Liver (tissue), 9 donors: ENCODE results near the gene MYO6. TPM values are rescaled to one million over a fixed set of nuclear protein-coding genes. Genes with fewer than 3 reads are reported as not detected.

Source experiments
- DNase-seq: peaks from one replicate; pipeline ENCODE4 v3.0.0-alpha.2; 2017; ENCODE audit warnings: low spot score
- H3K27ac ChIP-seq, 2 donors: one replicate each; pipeline ENCODE4 v1.7.0; 2013; ENCODE audit warnings: inconsistent platforms in 2 of 2, low read length in 2 of 2, control low read depth in 1 of 2, low read depth in 1 of 2, mild to moderate bottlenecking in 1 of 2
- H3K27me3 ChIP-seq, 4 donors: one replicate each; pipeline versions ENCODE4 v1.6.1 to v1.7.0; 2013; ENCODE audit warnings: low read length in 3 of 4, inconsistent platforms in 1 of 4, mild to moderate bottlenecking in 1 of 4, moderate library complexity in 1 of 4; ENCODE audit not compliant: control insufficient read depth in 4 of 4, insufficient read depth in 4 of 4
- H3K36me3 ChIP-seq, 4 donors: one replicate each; pipeline versions ENCODE4 v1.6.1 to v1.7.0; 2013; ENCODE audit warnings: low read length in 3 of 4, mild to moderate bottlenecking in 3 of 4, low read depth in 1 of 4, moderate library complexity in 1 of 4; ENCODE audit not compliant: control insufficient read depth in 4 of 4, insufficient read depth in 3 of 4
- H3K4me1 ChIP-seq, 4 donors: one replicate each; pipeline versions ENCODE4 v1.6.1 to v1.7.0; 2013; ENCODE audit warnings: low read length in 3 of 4, mild to moderate bottlenecking in 3 of 4, moderate library complexity in 1 of 4; ENCODE audit not compliant: control insufficient read depth in 4 of 4, insufficient read depth in 4 of 4
- H3K4me3 ChIP-seq, 3 donors: one replicate each; pipeline versions ENCODE4 v1.6.1 to v1.7.0; 2013; ENCODE audit warnings: low read length in 3 of 3, control low read depth in 1 of 3, low read depth in 1 of 3, mild to moderate bottlenecking in 1 of 3
- H3K9ac ChIP-seq, 2 donors: one replicate each; pipeline ENCODE4 v1.7.0; 2013; ENCODE audit warnings: low read length in 2 of 2, mild to moderate bottlenecking in 2 of 2, moderate library complexity in 2 of 2, control low read depth in 1 of 2, low read depth in 1 of 2
- H3K9me3 ChIP-seq, 4 donors: one replicate each; pipeline versions ENCODE4 v1.6.1 to v1.7.0; 2013; ENCODE audit warnings: low read length in 3 of 4; ENCODE audit not compliant: control insufficient read depth in 4 of 4
- ATF3 ChIP-seq: IDR thresholded peaks from 2 replicates; pipeline ENCODE4 v1.6.1; 2016; ENCODE audit warnings: antibody characterized with exemption
- CTCF ChIP-seq: fragments of 150-350 bp; IDR thresholded peaks from 2 replicates; pipeline ENCODE4 v1.5.1; 2017; ENCODE audit warnings: improper control_type of control experiment, low read depth, low read length; ENCODE audit not compliant: missing input control
- EGR1 ChIP-seq, 2 donors: IDR thresholded peaks; 2 replicates each; pipeline ENCODE4 v1.6.1; 2016 to 2018; ENCODE audit warnings: antibody characterized with exemption in 2 of 2, low read depth in 2 of 2
- FOXA1 ChIP-seq: IDR thresholded peaks from 2 replicates; pipeline ENCODE4 v1.6.1; 2016; ENCODE audit warnings: antibody characterized with exemption
- FOXA2 ChIP-seq: IDR thresholded peaks from 2 replicates; pipeline ENCODE4 v1.6.1; 2016; ENCODE audit warnings: antibody characterized with exemption
- HNF4A ChIP-seq, 2 donors: conservative IDR thresholded peaks; 2 replicates each; pipeline ENCODE4 v1.6.1; 2016; ENCODE audit warnings: antibody characterized with exemption in 2 of 2, mild to moderate bottlenecking in 2 of 2
- HNF4G ChIP-seq: IDR thresholded peaks from 2 replicates; pipeline ENCODE4 v1.6.1; 2016; ENCODE audit warnings: antibody characterized with exemption
- JUND ChIP-seq, 2 donors: IDR thresholded peaks; 2 replicates each; pipeline ENCODE4 v1.6.1; 2016; ENCODE audit warnings: antibody characterized with exemption in 2 of 2
- MAX ChIP-seq: IDR thresholded peaks from 2 replicates; pipeline ENCODE4 v1.6.1; 2016; ENCODE audit warnings: antibody characterized with exemption
- NR2F2 ChIP-seq: IDR thresholded peaks from 2 replicates; pipeline ENCODE4 v1.6.1; 2016; ENCODE audit warnings: antibody characterized with exemption
- REST ChIP-seq: IDR thresholded peaks from 2 replicates; pipeline ENCODE4 v1.6.1; 2016; ENCODE audit warnings: antibody characterized with exemption, mild to moderate bottlenecking
- RXRA ChIP-seq, 2 donors: IDR thresholded peaks; 2 replicates each; pipeline ENCODE4 v1.6.1; 2017 to 2018; ENCODE audit warnings: antibody characterized with exemption in 2 of 2, mild to moderate bottlenecking in 1 of 2
- YY1 ChIP-seq: IDR thresholded peaks from 2 replicates; pipeline ENCODE4 v1.6.1; 2016; ENCODE audit warnings: antibody characterized with exemption, mild to moderate bottlenecking
- ZBTB33 ChIP-seq: IDR thresholded peaks from 2 replicates; pipeline ENCODE4 v1.6.1; 2016; ENCODE audit warnings: antibody characterized with exemption
- WGBS: extraction: QIAGEN DNeasy Blood & Tissue Kit; methylation state at CpG from one replicate; pipeline ENCODE4 v1.1.7; 2013; 5-methylcytosine and 5-hydroxymethylcytosine counted together
- polyA plus RNA-seq, 2 donors: library from polyadenylated mRNA; stranded (reverse) in 1 of 2; unstranded in 1 of 2; fragments of 200-250 nt in 1 of 2; fragments of >200 nt in 1 of 2; fragmentation: Nextera tagmentation in 1 of 2; extraction: Ambion mirVana in 1 of 2; gene quantifications; one replicate each; pipeline versions ENCODE4 v1.2.1 to v1.2.3, GENCODE V29; 2013 to 2015
- total RNA-seq, 2 donors: library from RNA; depleted of rRNA; stranded (reverse); fragments of >200 nt; gene quantifications; one replicate each; pipeline ENCODE4 v1.2.3, GENCODE V29; 2014
- donor health status: healthy.
- donor health status: healthy.
- donor health status: healthy.
- donor health status: healthy.
- donor health status: healthy.

The MYO6 gene
- total and polyA plus RNA-seq, 4 donors, result 6.5 to 18.3 (median 12.7) TPM

- Histone ChIP-seq H3K27me3 (no peaks in the 10 kb centered on the region), H3K9me3 (no peaks in the 10 kb centered on the region), H3K4me3 (no peak overlapping the region), H3K9ac (no peak overlapping the region), H3K36me3 (no peaks in the 10 kb centered on the region), H3K4me1 (peaks cover 0 to 3% (median 0%) of the 10 kb centered on the region in 4 donors), H3K27ac (no peak overlapping the region)
- no peak for DNase-seq
- 87% methylated on average over 5 of the region's 5 CpGs for WGBS
- TF ChIP-seq JUND (IDR thresholded peaks at IDR 0.05), result no peak
- TF ChIP-seq ZBTB33, result no peak
- no peak for TF ChIP-seq CTCF
- no peak for TF ChIP-seq FOXA2
- TF ChIP-seq HNF4G, result no peak
- TF ChIP-seq REST, result no peak
- no peak for TF ChIP-seq YY1
- TF ChIP-seq RXRA (IDR thresholded peaks at IDR 0.05), result no peak
- no peak for TF ChIP-seq MAX
- no peak for TF ChIP-seq ATF3
- TF ChIP-seq EGR1 (IDR thresholded peaks at IDR 0.05; ENCODE audit: low read depth in 2 of 2), result no peak
- TF ChIP-seq HNF4A (conservative IDR thresholded peaks at IDR 0.05), result no peak
Measured at GRCh38 chr6:75759207-75759606, 10.2 kb downstream of the MYO6 start.

GRCh38 chr6:75760320-75760719, 11.3 kb downstream of the MYO6 start:
- DNase-seq, result no peak
- Histone ChIP-seq H3K9ac (no peak overlapping the region), H3K9me3 (no peaks in the 10 kb centered on the region), H3K36me3 (no peaks in the 10 kb centered on the region), H3K27me3 (no peaks in the 10 kb centered on the region), H3K4me1 (peaks cover 0 to 3% (median 0%) of the 10 kb centered on the region in 4 donors), H3K4me3 (no peak overlapping the region), H3K27ac (no peak overlapping the region)
- WGBS, result 90% methylated on average over 1 of the region's 1 CpG
- no peak for TF ChIP-seq HNF4G
- no peak for TF ChIP-seq HNF4A (conservative IDR thresholded peaks at IDR 0.05)
- no peak for TF ChIP-seq YY1
- TF ChIP-seq CTCF, result no peak
- no peak for TF ChIP-seq ZBTB33
- TF ChIP-seq ATF3, result no peak
- no peak for TF ChIP-seq JUND (IDR thresholded peaks at IDR 0.05)
- no peak for TF ChIP-seq FOXA2
- TF ChIP-seq EGR1 (IDR thresholded peaks at IDR 0.05; ENCODE audit: low read depth in 2 of 2), result no peak
- no peak for TF ChIP-seq FOXA1
- no peak for TF ChIP-seq REST
- no peak for TF ChIP-seq NR2F2
